ENCODE results near the gene ADCY2.

The ADCY2 gene

GRCh38 chr5:7517006-7517405 lies 121.1 kb downstream of the ADCY2 start:
- DNase-seq = no peak

DNA sequence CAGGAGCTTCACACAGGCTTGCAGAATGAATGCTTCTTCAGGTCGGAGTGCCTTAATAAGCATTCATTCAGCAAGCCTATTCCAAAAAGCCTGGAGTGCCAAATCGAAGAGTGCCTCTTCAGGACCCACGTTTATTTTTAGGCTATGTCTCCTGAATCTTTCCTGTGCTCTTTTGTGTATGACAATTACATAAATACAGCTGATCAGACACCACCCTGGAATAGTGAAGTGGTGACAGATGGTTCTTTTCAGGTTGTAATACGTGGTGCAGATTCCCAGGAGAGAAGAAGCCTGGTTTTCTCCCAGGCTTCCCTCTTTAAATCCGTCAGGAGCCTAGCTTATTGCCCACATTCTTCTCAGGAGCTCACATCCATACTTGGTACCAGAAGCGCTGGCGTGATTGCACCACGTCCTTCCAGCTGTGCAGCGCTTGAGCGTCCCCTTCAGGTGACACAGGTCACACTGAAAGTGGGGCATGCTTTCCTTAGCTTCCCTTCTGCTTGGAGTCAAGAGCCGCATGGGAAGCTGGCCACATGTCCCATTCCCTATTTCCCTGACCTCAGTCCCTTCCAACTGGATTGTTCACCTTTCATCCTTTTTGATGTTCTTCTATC lies 123.1 kb downstream of the ADCY2 start:
- DNase-seq = no peak

- DNase-seq = no peak
These were observed 123.6 kb downstream of the ADCY2 start for GRCh38 chr5:7519564-7519963.

DNA sequence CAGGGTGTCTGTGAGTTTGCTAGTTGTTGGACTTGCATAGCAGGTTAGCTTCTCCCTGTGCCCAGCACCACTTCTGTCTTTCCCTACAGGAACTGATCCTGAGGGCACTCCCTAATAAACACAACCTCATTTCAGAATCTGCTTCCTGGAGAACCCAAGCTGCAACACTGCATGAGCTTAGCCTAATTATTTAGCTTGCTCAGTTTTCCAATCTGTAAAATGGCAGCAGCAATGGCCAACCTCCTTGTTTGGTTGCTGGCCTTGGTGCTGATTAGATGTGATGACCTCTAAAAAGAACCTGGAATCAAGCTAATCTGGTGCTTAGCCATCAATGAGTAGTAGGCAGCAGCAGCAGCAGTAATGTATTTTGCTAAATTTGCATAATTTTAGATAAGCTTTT lies 133.9 kb downstream of the ADCY2 start:
- no peak for DNase-seq

- DNase-seq = no peak
These were observed 138.0 kb downstream of the ADCY2 start for GRCh38 chr5:7533941-7534340.

DNA sequence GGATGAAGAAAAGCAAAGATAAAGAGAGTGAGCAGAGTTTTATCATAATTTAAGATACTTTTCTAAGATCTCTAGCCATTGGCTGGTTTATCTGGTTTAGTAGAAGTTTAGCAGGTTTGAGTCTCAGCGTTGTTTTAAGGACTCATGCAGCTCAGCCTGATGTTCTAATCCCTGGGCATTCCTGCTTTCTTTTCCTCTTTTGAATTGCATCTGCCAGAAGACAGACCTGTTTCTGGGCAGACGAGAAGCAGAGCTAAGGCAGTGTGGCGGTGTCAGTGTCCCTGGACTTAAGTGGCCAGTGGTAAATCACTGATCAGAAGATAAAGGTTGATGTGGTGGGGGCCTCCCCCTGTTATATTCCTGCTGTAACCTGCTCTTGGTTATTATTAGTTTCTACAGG lies 138.6 kb downstream of the ADCY2 start:
- no peak for DNase-seq

- DNase-seq = no peak
These were observed 141.6 kb downstream of the ADCY2 start for GRCh38 chr5:7537573-7537972.

DNA sequence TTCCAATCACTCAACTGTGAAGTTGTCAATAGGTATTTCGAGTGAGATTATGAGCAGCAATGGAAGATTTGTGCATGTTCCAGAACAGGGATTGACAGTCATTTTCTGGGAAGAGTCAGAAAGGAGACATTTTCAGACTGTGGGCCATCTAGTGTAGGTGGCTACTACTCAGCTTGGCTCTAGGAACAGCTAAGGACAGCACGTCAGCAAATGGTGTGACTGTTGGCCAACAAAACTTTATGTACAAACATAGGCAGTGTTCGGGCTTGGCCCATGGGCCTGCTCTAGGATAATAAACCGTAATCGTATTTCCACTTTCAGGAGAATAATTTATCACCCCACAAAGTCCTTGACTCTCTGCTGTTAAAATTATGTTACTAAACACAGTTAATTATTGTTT lies 143.6 kb downstream of the ADCY2 start:
- DNase-seq = no peak

DNA sequence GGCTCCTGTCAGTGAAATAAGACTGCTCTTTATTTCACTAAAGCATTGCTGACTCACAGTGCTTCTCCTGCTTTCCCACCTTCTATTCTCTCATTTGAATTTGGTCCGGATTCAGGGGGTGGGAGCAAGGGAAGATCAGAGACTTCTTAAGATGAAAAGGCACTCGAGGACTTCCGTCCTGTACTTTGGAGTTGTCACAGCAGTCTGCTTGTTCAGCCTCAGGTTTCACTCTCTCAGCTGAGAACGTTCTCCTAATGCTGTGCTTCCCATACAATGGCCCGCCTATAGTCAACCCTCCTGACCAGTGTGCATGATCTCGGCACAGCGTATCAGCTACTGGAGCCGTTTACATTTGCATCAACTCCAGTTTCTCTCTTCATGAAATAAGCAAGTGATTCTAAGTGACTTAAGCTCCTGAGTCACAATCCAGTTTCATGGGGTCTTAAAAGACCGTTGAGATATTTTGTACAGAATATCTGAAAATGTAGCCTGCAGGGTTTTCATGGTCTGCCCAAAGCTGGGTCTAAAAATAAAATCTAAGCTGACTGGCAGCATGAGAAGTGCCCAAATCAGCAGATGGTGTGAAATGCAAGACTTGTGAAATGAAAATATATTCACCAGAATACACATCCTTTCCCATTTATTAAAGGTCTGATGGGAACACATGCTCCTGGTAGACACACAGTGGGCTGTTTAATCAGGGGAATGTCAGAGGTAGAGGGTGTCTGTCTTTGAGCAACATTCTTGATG lies 145.0 kb downstream of the ADCY2 start:
- DNase-seq = no peak

DNA sequence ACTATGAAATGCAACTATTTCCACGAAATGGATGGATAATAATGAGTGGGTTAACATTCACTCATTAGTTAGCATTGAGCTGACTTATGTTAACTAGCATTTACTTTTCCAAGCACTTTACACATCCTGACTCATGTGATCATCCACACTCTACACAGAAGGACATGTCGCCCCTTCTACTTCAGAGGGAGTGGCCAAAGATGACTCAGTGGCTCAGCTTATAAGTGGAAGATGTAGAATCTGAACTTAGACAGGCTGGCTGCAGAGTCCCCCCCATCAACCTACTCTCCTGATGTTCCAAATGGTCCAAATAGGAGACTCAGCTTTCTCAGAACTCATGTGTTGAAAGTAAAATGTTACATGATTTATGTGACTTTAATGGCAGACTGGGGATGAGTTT lies 146.0 kb downstream of the ADCY2 start:
- no peak for DNase-seq

DNA sequence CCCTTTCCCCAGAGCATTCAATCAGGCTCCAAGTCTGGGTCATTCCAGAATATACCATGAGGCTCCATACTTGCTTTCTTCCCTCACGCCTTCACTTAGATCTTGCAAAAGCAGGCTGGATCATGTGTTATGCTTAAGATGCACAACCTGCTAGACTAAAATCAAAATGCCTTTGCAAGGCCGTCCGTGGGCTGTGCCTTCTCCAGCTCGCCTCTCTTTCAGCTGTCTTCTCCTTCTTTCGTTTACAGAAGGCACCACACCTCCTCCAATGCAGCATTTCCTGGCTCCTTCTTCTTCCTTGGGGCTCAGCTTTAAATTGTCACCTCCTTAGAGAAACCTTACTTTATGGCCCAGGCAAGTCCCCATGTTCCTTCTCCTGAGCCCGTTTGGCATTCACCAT lies 150.6 kb downstream of the ADCY2 start:
- DNase-seq = no peak

- no peak for DNase-seq
These were observed 152.7 kb downstream of the ADCY2 start for GRCh38 chr5:7548596-7548995.

- DNase-seq = no peak
These were observed 169.6 kb downstream of the ADCY2 start for GRCh38 chr5:7565559-7565958.

DNA sequence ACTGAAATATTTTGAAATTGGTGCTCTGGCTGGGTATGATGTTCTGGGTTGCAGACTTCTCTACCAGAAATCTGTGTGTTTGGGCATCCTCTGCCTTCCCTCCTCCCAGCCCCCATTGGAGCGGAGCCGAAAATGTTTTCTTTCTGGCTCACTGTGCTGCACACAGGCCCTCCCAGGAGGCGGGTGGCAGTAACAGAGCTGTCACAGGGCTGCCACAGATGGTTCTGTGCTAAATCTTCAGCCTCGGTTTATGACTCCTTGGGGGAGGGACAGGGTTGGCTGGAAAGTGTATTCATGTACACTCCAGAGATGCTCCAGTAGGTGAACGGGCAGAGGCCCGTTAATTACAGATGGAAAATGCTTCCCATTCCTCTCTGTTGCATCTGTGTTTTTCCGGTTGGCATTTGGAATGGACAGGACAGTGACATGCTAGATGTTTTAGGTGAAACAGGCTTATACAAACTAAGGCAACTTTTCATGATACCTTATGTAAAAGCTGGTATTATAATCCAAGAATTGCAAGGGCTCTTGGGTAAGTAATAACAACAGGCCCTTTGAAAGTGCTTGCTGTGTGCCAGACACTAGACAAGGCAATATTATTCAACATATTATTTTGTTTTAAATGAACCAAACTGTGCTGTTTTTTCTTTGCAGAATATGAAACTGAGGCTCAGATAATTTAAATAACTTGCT lies 180.2 kb downstream of the ADCY2 start:
- DNase-seq = no peak

DNA sequence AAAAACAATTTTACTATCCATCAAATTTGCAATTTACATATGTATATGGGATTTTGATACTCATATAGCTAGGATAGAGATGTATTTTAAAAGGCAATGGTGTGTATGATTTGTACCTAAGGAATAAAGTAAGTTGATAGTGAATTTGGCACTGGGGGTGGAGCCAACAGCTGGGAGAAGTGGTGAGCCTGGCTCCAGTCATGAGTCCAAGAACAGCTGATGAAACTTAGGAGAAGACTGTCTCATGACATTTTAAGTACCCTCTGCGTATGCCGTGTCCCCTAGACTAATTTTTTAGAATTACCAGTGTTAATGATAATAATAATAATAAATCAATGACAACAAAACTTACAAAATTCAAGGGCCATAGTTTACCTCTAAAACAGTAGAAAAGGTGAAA lies 181.4 kb downstream of the ADCY2 start:
- no peak for DNase-seq

DNA sequence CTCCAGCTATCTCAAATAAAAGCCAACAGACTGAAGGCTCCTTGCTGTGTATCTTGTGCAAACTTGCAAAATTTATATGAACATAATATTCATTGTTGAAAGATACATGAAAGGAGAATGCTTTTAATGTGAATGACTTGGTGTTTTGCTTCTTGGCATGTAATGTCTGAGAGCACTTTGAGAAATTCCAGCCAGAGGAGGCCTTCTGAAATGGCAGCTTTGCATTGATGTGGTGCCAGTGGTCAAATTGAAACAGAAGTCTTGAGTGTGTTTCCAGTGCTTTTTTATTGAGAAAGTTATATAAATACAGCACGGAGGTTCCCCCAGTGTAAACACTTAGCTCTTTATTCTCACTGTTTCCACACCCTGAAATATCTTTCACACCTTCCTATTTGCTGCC lies 182.1 kb downstream of the ADCY2 start:
- DNase-seq = no peak

- no peak for DNase-seq
These were observed 188.8 kb downstream of the ADCY2 start for GRCh38 chr5:7584749-7585148.

- DNase-seq = no peak
These were observed 189.9 kb downstream of the ADCY2 start for GRCh38 chr5:7585807-7586206.

- DNase-seq = no peak
These were observed 190.5 kb downstream of the ADCY2 start for GRCh38 chr5:7586480-7586879.

- no peak for DNase-seq
These were observed 193.9 kb downstream of the ADCY2 start for GRCh38 chr5:7589800-7590199.

DNA sequence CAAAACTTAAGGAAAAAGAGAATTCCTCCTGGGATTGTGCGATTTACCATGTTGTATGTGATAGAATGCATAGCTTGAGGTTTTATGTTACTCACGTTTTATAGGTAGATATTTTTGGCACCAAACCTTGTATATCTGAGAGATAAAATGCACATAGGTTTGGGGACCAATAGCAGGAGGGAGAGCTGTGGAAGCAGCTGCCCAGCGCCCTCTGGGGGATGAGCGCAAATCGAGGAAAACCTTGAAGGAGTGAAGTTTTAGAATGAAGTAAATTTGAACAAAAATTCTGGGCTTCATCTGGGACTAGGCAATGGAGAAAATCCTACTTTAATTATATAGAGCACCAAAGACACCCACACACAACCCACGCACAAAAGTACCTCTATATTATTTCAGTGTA lies 197.0 kb downstream of the ADCY2 start:
- no peak for DNase-seq

DNA sequence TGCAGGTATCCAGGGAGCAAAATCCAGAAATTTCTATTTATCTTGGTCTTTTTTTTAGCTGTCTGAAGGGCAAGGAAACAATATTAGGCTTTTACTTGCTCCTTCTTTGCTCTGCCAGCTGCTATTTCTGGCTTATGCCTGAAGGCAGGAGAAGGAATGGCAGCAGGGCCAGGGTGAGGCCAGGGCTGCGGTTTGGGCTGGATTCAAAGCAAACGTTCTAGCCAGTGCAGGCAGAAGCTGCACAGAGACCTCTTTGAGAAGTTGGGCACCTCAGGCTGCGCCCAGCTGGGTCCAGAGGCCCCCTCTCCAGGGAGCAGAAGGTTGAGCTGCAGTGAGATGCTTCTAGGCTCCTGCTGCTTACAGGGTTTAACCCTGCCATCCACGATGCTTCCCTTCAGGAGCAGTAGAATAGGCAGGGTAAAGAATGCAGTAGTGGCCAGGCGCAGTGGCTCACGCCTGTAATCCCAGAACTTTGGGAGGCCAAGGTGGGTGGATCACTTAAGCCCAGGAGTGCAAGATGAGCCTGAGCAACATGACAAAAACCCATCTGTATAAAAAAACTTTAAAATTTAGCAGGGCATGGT lies 201.2 kb downstream of the ADCY2 start:
- no peak for DNase-seq

DNA sequence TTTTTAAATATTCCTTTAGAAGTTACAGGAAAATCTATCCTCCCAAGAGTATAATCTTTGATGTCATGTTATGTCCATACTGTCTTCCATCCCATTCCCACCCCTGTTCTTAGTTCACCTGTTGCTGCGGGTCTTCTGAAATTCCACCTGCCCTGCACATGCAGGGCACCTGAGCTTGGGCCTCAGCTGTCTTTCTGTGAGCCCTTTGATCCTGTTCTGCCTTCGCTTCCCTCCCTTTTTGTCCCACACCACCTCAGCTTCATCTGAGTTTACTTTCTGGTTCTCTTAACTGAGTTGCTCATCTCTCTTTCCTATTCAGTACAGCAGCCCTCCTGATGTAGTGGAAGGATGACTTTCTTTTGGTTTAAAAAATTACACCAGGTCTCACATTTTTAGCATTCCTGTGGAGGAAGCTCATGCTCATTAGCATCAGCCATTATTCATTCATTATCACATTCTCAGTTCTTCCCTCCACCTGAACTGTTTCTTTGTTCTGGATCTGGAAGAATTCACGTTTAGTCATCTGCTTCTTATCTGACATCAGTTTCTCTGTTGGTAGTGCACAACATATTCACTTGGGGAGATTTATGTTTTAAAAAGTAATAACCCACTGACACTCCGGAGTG lies 211.0 kb downstream of the ADCY2 start:
- no peak for DNase-seq

DNA sequence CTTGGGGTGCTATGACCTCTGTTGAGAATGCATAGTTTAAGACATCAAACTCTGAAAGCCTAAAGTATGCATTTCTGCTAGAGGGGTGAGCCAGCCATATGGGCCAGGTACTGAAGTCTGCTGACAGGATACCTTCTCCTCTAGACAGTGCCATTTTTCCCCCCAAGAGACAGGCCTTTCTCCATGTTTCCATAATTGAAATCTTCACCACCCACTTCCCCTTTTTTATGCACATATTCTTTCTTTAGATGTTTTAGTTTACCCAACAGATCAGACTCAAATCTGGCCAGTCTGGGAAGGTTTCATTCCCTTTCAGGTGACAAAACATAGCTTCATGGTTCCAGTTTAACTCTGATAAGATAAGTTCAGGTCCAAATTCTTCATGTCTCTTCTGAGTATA lies 212.8 kb downstream of the ADCY2 start:
- no peak for DNase-seq
